Keratinocyte (primary cell): Measurements from ENCODE around the gene INPP5A.

ENCODE experiments used
- EZH2 ChIP-seq: IDR thresholded peaks from one replicate; pipeline ENCODE4 v1.6.1; 2012; ENCODE audit warnings: inconsistent platforms, mild to moderate bottlenecking, low read length, moderate library complexity
- TF ChIP-seq, protein P1 (sequence below), 3 experiments: IDR thresholded peaks in 1 of 3; conservative IDR thresholded peaks in 1 of 3; optimal IDR thresholded peaks in 1 of 3; 2 replicates in 2 of 3; 3 replicates in 1 of 3; pipeline versions ENCODE3 to v1.5.1; 2011; ENCODE audit warnings: low read length in 3 of 3, mild to moderate bottlenecking in 3 of 3, moderate library complexity in 2 of 3, control low read depth in 1 of 3, inconsistent platforms in 1 of 3; ENCODE audit not compliant: insufficient read depth in 2 of 3; ENCODE audit errors: extremely low read depth in 1 of 3

DNA sequence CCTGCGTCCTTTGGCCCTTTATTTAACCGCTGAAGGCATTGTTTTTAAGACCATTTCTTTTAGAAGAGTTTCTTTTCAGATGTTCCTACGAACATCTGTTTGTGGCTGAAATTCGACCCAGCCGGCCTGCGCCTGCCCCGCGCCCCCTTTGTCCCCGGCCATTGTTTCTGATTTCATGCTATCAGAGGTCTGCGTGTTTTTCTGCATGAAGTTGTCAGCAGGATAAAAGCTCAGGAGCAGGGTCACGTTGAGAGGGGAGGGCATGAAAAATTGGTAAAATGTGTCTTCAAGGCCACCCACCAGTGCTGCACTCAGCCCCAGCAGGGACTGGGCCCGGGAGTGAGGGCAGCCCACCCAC, 205.2 kb downstream of the INPP5A start:
- TF ChIP-seq, protein P1, sequence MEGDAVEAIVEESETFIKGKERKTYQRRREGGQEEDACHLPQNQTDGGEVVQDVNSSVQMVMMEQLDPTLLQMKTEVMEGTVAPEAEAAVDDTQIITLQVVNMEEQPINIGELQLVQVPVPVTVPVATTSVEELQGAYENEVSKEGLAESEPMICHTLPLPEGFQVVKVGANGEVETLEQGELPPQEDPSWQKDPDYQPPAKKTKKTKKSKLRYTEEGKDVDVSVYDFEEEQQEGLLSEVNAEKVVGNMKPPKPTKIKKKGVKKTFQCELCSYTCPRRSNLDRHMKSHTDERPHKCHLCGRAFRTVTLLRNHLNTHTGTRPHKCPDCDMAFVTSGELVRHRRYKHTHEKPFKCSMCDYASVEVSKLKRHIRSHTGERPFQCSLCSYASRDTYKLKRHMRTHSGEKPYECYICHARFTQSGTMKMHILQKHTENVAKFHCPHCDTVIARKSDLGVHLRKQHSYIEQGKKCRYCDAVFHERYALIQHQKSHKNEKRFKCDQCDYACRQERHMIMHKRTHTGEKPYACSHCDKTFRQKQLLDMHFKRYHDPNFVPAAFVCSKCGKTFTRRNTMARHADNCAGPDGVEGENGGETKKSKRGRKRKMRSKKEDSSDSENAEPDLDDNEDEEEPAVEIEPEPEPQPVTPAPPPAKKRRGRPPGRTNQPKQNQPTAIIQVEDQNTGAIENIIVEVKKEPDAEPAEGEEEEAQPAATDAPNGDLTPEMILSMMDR (optimal IDR thresholded peaks at IDR 0.05 in 1 of 3, IDR thresholded peaks at IDR 0.05 in 1 of 3, conservative IDR thresholded peaks at IDR 0.05 in 1 of 3; ENCODE audit: extremely low read depth in 1 of 3, insufficient read depth in 2 of 3, low read length in 3 of 3), result no peak
- no peak for TF ChIP-seq EZH2
